Measurements from ENCODE around the gene SHQ1.

SHQ1 gene

DNA sequence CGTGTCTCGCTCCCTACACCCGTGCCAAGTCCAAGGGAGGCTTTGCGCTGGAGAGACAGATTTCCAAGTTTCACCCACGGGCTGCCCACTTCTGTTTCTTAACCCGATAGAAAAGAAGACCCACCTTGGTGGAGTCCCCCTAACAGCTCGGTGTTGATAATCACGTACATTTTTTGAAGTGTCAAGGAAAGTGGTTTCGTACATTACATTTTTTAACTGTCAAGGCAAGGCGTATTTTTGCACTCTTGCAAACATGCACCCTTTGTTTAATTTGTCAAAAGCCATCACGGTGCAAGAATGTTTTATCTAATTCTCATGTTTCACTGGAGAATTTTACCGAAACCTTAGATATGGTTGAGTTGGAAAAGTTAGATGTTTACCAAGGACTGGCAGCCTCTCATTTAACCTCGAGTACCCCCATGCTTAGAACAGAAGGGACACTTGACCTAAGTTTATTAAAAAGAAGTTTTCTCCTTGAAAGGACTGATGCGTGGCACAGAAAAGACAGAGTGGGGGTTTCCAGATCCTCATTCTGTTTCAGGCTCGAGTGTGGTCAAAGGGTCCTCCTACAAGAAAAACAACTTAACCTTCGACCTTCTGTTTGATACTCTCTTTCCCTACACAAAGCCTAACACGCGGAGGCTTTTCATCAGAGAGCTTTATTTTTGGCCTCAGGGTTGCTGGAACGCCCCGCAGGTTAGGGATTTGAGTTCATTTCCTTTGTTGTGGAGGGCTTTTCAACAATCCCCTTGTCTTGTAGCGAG, 40.5 kb upstream of the SHQ1 start:
- peak; percentile 15 for DNase-seq
- no peaks in the 10 kb centered on the region for H3K9me3 ChIP-seq (ENCODE audit: severe bottlenecking)
- TF ChIP-seq, protein P1, sequence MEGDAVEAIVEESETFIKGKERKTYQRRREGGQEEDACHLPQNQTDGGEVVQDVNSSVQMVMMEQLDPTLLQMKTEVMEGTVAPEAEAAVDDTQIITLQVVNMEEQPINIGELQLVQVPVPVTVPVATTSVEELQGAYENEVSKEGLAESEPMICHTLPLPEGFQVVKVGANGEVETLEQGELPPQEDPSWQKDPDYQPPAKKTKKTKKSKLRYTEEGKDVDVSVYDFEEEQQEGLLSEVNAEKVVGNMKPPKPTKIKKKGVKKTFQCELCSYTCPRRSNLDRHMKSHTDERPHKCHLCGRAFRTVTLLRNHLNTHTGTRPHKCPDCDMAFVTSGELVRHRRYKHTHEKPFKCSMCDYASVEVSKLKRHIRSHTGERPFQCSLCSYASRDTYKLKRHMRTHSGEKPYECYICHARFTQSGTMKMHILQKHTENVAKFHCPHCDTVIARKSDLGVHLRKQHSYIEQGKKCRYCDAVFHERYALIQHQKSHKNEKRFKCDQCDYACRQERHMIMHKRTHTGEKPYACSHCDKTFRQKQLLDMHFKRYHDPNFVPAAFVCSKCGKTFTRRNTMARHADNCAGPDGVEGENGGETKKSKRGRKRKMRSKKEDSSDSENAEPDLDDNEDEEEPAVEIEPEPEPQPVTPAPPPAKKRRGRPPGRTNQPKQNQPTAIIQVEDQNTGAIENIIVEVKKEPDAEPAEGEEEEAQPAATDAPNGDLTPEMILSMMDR (IDR thresholded peaks at IDR 0.05; ENCODE audit: low read depth, low read length): no peak
- no peak overlapping the region for H3K27ac ChIP-seq
- no peaks in the 10 kb centered on the region for H3K27me3 ChIP-seq (ENCODE audit: insufficient read depth, low read depth, severe bottlenecking)
- no peaks in the 10 kb centered on the region for H3K36me3 ChIP-seq
- peak overlapping the region; percentile 59 for H3K4me3 ChIP-seq (ENCODE audit: low read depth, low read length)

DNA sequence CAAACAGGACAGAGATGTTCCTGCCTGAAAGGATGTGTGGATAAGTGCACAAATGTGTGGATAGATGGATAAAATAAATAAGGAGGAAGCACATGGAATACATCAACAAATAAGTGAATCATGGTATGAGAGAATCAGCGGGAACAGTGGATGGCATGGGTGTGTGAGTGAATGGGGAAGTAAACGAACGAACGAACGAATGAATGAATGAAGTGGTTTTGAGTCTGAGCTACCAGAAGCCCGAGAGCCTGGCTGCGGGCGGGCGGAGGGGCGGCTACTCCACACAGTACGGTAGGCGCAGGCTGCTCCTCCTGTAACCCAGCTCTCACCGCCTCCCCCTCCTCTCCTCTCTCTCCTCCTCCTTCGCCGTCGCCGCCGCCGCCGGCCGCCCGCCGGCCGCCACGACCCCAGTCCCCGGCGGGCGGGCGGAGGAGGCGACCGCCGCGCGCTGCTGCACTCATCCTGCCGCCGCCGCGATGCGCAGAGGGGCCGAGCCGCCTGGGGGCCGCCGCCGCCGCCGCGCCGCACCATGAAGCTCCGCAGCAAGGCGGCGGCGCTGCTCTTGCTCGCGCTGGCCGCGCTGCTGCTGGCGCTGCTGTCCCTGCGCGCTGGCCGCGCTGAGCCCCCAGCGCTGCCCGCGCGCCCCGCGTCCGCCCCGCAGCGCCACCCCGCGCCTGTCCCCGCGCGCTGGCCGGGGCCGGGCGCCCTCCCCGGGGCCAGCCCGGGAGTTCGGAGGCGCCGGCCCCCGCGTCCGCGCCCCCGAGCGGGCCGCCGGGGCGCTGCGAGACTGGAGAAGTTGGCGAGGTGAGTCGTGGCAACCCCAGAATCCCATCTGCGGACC, 39.7 kb upstream of the SHQ1 start, which contains the start of gene GXYLT2:
Gene GXYLT2, plus strand, starts transcription at position 342 of the 841 bp plus-strand sequence. Its CDS starts 188 bp downstream, at position 530.
- H3K27ac ChIP-seq: no peak within 1 kb of the TSS
- H3K4me3 ChIP-seq (ENCODE audit: low read depth, low read length): peak within 1 kb of the TSS; percentile 59
- H3K36me3 ChIP-seq: no peaks in the 10 kb centered on the region
- no peaks in the 10 kb centered on the region for H3K9me3 ChIP-seq (ENCODE audit: severe bottlenecking)
- TF ChIP-seq, protein P1 (IDR thresholded peaks at IDR 0.05; ENCODE audit: low read depth, low read length): no peak
- peak; percentile 85 for DNase-seq
- no peaks in the 10 kb centered on the region for H3K27me3 ChIP-seq (ENCODE audit: insufficient read depth, low read depth, severe bottlenecking)

- H3K4me3 ChIP-seq (ENCODE audit: low read depth, low read length): peak overlapping the region; percentile 55
- H3K9me3 ChIP-seq (ENCODE audit: severe bottlenecking): no peaks in the 10 kb centered on the region
- no peaks in the 10 kb centered on the region for H3K36me3 ChIP-seq
- no peak overlapping the region for H3K27ac ChIP-seq
- DNase-seq: no peak
- H3K27me3 ChIP-seq (ENCODE audit: insufficient read depth, low read depth, severe bottlenecking): no peaks in the 10 kb centered on the region
- TF ChIP-seq, protein P1 (IDR thresholded peaks at IDR 0.05; ENCODE audit: low read depth, low read length): no peak
Measured at GRCh38 chr3:72887343-72887704, 39.1 kb upstream of the SHQ1 start.

- TF ChIP-seq, protein P1 (IDR thresholded peaks at IDR 0.05; ENCODE audit: low read depth, low read length): no peak
- Histone ChIP-seq H3K27me3 (ENCODE audit: insufficient read depth, low read depth, severe bottlenecking) (no peaks in the 10 kb centered on the region), H3K36me3 (no peaks in the 10 kb centered on the region), H3K27ac (no peak overlapping the region), H3K4me3 (ENCODE audit: low read depth, low read length) (no peak overlapping the region), H3K9me3 (ENCODE audit: severe bottlenecking) (no peaks in the 10 kb centered on the region)
- DNase-seq: no peak
Measured at GRCh38 chr3:72872183-72872582, 23.9 kb upstream of the SHQ1 start.

DNA sequence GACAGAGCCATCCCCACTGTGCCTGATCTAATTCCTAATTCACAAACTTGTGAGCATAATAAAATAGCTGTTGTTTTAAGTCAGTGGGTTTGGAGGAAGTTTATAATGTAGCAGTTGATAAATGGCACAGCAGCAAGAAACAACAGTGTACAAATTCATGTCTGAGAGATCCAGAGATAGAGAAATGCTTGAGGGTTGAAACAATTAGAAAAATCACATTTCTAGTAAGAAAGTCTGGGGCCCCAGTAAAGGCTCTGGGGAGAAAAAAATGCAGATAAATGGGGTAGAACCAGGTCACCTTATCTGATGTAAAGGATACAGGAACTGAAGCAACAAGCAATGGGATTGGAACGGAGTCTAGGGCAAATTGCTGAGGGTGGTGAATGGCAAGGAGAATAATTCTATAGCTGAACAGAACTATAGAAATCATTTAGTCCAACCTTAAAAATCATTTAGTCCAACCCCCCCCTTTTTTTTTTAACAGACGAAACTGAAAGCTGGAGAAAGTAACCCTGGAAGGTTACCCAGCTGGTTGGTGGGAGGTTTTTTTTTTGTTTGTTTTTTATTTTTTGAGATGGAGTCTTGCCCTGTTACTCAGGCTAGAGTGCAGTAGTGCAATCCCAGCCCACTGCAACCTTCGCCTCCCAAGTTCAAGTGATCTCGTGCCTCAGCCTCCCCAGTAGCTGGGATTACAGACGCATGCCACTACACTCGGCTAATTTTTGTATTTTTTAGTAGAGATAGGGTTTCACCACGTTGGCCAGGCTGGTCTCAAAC, 14.3 kb upstream of the SHQ1 start:
- no peaks in the 10 kb centered on the region for H3K27me3 ChIP-seq (ENCODE audit: insufficient read depth, low read depth, severe bottlenecking)
- TF ChIP-seq, protein P1 (IDR thresholded peaks at IDR 0.05; ENCODE audit: low read depth, low read length): no peak

More for the DNA sequence above, 14.3 kb upstream of the SHQ1 start:
- Histone ChIP-seq H3K4me3 (ENCODE audit: low read depth, low read length) (no peak overlapping the region), H3K27ac (no peak overlapping the region), H3K36me3 (no peaks in the 10 kb centered on the region), H3K9me3 (ENCODE audit: severe bottlenecking) (no peaks in the 10 kb centered on the region)
- no peak for DNase-seq

Data from WERI-Rb-1 (cell line).